ENCODE measurements around the gene USP27X. TPM values are rescaled to one million over a fixed set of nuclear protein-coding genes. Genes with fewer than 3 reads are reported as not detected.

USP27X gene
- total RNA-seq, 1 donor from 2014 or later = 3.1 TPM

- H3K36me3 ChIP-seq = no peaks in the 10 kb centered on the region
- TF ChIP-seq CTCF (IDR thresholded peaks at IDR 0.05) = no peak
- no peak overlapping the region for H3K27ac ChIP-seq
- no peaks in the 10 kb centered on the region for H3K9me3 ChIP-seq
- H3K27me3 ChIP-seq (ENCODE audit: low read depth) = no peaks in the 10 kb centered on the region
- H3K4me3 ChIP-seq = no peak overlapping the region
- intact Hi-C loops (cut with DNase I) = no loop called here
- ATAC-seq (no peak), DNase-seq (no peak)
- no peaks in the 10 kb centered on the region for H3K4me1 ChIP-seq
Measured at GRCh38 chrX:49845701-49846403, 33.4 kb upstream of the USP27X start.

- Histone ChIP-seq H3K36me3 (no peaks in the 10 kb centered on the region), H3K27ac (no peak overlapping the region), H3K4me1 (no peaks in the 10 kb centered on the region), H3K27me3 (ENCODE audit: low read depth) (no peaks in the 10 kb centered on the region), H3K4me3 (no peak overlapping the region), H3K9me3 (no peaks in the 10 kb centered on the region)
- no peak for ATAC-seq
- intact Hi-C loops (cut with DNase I) = no loop called here
- no peak for TF ChIP-seq CTCF (IDR thresholded peaks at IDR 0.05)
- no peak for DNase-seq
Measured at GRCh38 chrX:49846522-49846921, 32.8 kb upstream of the USP27X start.

- no peaks in the 10 kb centered on the region for H3K9me3 ChIP-seq
- no peaks in the 10 kb centered on the region for H3K4me1 ChIP-seq
- intact Hi-C loops (cut with DNase I) = no loop called here
- H3K27ac ChIP-seq = no peak overlapping the region
- ATAC-seq (no peak), DNase-seq (no peak)
- no peaks in the 10 kb centered on the region for H3K27me3 ChIP-seq (ENCODE audit: low read depth)
- H3K4me3 ChIP-seq = no peak overlapping the region
- TF ChIP-seq CTCF (IDR thresholded peaks at IDR 0.05) = no peak
- no peaks in the 10 kb centered on the region for H3K36me3 ChIP-seq
Measured at GRCh38 chrX:49848275-49848674, 31.0 kb upstream of the USP27X start.

- no peak for TF ChIP-seq CTCF (IDR thresholded peaks at IDR 0.05)
- no peaks in the 10 kb centered on the region for H3K27me3 ChIP-seq (ENCODE audit: low read depth)
- no peak overlapping the region for H3K4me3 ChIP-seq
- H3K36me3 ChIP-seq = no peaks in the 10 kb centered on the region
- ATAC-seq = no peak
- no peaks in the 10 kb centered on the region for H3K4me1 ChIP-seq
- intact Hi-C loops (cut with DNase I) = no loop called here
- H3K9me3 ChIP-seq = no peaks in the 10 kb centered on the region
- no peak for DNase-seq
- H3K27ac ChIP-seq = no peak overlapping the region
Measured at GRCh38 chrX:49850028-49850427, 29.3 kb upstream of the USP27X start.

GRCh38 chrX:49853661-49854060 is 25.6 kb upstream of the USP27X start:
- Histone ChIP-seq H3K36me3 (no peaks in the 10 kb centered on the region), H3K27me3 (ENCODE audit: low read depth) (no peaks in the 10 kb centered on the region), H3K27ac (no peak overlapping the region), H3K4me3 (no peak overlapping the region), H3K9me3 (no peaks in the 10 kb centered on the region), H3K4me1 (no peaks in the 10 kb centered on the region)
- ATAC-seq (no peak), DNase-seq (no peak)
- no peak for TF ChIP-seq CTCF (IDR thresholded peaks at IDR 0.05)
- intact Hi-C loops (cut with DNase I) = no loop called here

All from lower lobe of right lung (tissue), 2 donors.